K562 (cell line): ENCODE data around the gene IMMP2L. TPM values are rescaled to one million over a fixed set of nuclear protein-coding genes. Genes with fewer than 3 reads are reported as not detected.

ENCODE experiments used
- ATAC-seq: fragments of 200-7000 bp; cut with Tn5 transposase; 3 replicates; pipeline ENCODE4 v1.9.1; 2020; ENCODE audit warnings: moderate library complexity
- BruUV-seq: library from RNA; stranded (reverse); fragments of 400-500 nt; replicated peaks from 2 replicates; lab custom pipeline; 2021; lab: Mats Ljungman, UMichigan
- CTCF ChIA-PET: fragments of 300-600 bp; formaldehyde crosslinking; extraction: SDS; loops from one replicate; lab custom pipeline; 2021; ENCODE audit warnings: low intra/inter-chr PET ratio; lab: Yijun Ruan, JAX
- POLR2A ChIA-PET: fragments of 300-600, 350-650 bp; sonication (Branson Sonifier 250); formaldehyde crosslinking; extraction: SDS; loops from one replicate; lab custom pipeline; 2021; ENCODE audit warnings: antibody characterized with exemption, inconsistent platforms; lab: Yijun Ruan, JAX
- DNase-seq, 4 experiments: peaks; one replicate each; pipeline versions ENCODE4 v3.0.0 to v3.0.0-alpha.2; 2011 to 2018; ENCODE audit warnings: low spot score in 3 of 4, mixed read lengths in 3 of 4; ENCODE audit errors: extremely low read depth in 1 of 4
- FAIRE-seq: peaks from 2 replicates; lab custom pipeline; 2011; peaks lifted over from hg19 to GRCh38; lab: Jason Lieb, UNC
- H2AFZ ChIP-seq: 2 replicates; pipeline ENCODE4 v1.6.0; 2011; ENCODE audit warnings: low read depth, low read length, control low read depth, inconsistent platforms
- H3K27ac ChIP-seq: fragments of 200-600 bp; 3 replicates; pipeline ENCODE4 v1.8.0; 2011; ENCODE audit warnings: low read depth, mild to moderate bottlenecking, control low read depth, inconsistent platforms, low read length, moderate library complexity, mixed read lengths; ENCODE audit errors: extremely low read depth
- H3K27me3 ChIP-seq, 2 experiments: fragments of 300-600 bp in 1 of 2; 2 replicates in 1 of 2; 3 replicates in 1 of 2; pipeline versions ENCODE4 v1.6.0 to v1.8.0; 2011; ENCODE audit warnings: inconsistent platforms in 2 of 2, low read length in 2 of 2, mild to moderate bottlenecking in 1 of 2, mixed read lengths in 1 of 2, moderate library complexity in 1 of 2; ENCODE audit not compliant: control insufficient read depth in 2 of 2, insufficient read depth in 2 of 2
- H3K36me3 ChIP-seq: fragments of 300-600 bp; 3 replicates; pipeline ENCODE4 v1.8.0; 2011; ENCODE audit warnings: mild to moderate bottlenecking, low read length, inconsistent platforms; ENCODE audit not compliant: control insufficient read depth, insufficient read depth
- H3K4me1 ChIP-seq, 2 experiments: fragments of 200-600 bp in 1 of 2; replicated peaks in 1 of 2; 2 replicates in 1 of 2; 3 replicates in 1 of 2; pipeline versions ENCODE4 v1.5.1 to v1.8.0; 2011; ENCODE audit warnings: inconsistent platforms in 2 of 2, low read length in 2 of 2, mild to moderate bottlenecking in 1 of 2, mixed read lengths in 1 of 2, moderate library complexity in 1 of 2; ENCODE audit not compliant: control insufficient read depth in 2 of 2, insufficient read depth in 2 of 2
- H3K4me2 ChIP-seq: 2 replicates; pipeline ENCODE4 v1.6.1; 2011; ENCODE audit warnings: low read length, control low read depth, inconsistent platforms, mixed read lengths; ENCODE audit not compliant: insufficient read depth
- H3K4me3 ChIP-seq: fragments of 200-600 bp; sonication (generic), shearing (Covaris generic); 2 replicates; pipeline ENCODE4 v1.5.1; 2016; ENCODE audit warnings: control low read depth, inconsistent platforms
- H3K79me2 ChIP-seq: fragments of 200-600 bp; 3 replicates; pipeline ENCODE4 v1.8.0; 2011; ENCODE audit warnings: low read length, inconsistent platforms; ENCODE audit not compliant: control insufficient read depth, insufficient read depth
- H3K9ac ChIP-seq, 2 experiments: 2 replicates each; pipeline versions ENCODE4 v1.6.0 to v1.6.1; 2011; ENCODE audit warnings: low read depth in 2 of 2, low read length in 2 of 2, control low read depth in 1 of 2, inconsistent platforms in 1 of 2, mild to moderate bottlenecking in 1 of 2, mixed read lengths in 1 of 2; ENCODE audit not compliant: insufficient read depth in 1 of 2
- H3K9me1 ChIP-seq: one replicate; pipeline ENCODE4 v1.6.0; 2011; ENCODE audit warnings: inconsistent platforms, mild to moderate bottlenecking, low read length, moderate library complexity; ENCODE audit not compliant: control insufficient read depth, insufficient read depth
- H3K9me3 ChIP-seq: replicated peaks from 2 replicates; pipeline ENCODE4 v1.5.1; 2011; ENCODE audit warnings: low read depth, low read length, inconsistent platforms; ENCODE audit not compliant: control insufficient read depth, insufficient read depth
- H4K20me1 ChIP-seq: replicated peaks from 2 replicates; pipeline ENCODE4 v1.6.1; 2011; ENCODE audit warnings: low read length, inconsistent platforms, mixed read lengths; ENCODE audit not compliant: control insufficient read depth, insufficient read depth
- CREM ChIP-seq: IDR thresholded peaks from 2 replicates; pipeline ENCODE4 v1.6.1; 2014; ENCODE audit warnings: antibody characterized with exemption, low read depth
- GABPA ChIP-seq: fragments of 200-800 bp; sonication (Bioruptor generic); conservative IDR thresholded peaks from 2 replicates; pipeline ENCODE4 v1.6.1; 2016; ENCODE audit warnings: low read depth, missing genetic modification characterization, missing compliant biosample characterization
- GATAD2B ChIP-seq: fragments of 450-650 bp; IDR thresholded peaks from 2 replicates; pipeline ENCODE4 v1.6.1; 2017; ENCODE audit warnings: mild to moderate bottlenecking, borderline replicate concordance
- MEIS2 ChIP-seq: fragments of 450-650 bp; IDR thresholded peaks from 2 replicates; pipeline ENCODE4 v1.6.1; 2014; ENCODE audit warnings: mild to moderate bottlenecking; ENCODE audit not compliant: partially characterized antibody
- PBX2 ChIP-seq, 2 experiments: IDR thresholded peaks in 1 of 2; conservative IDR thresholded peaks in 1 of 2; 2 replicates each; pipeline ENCODE4 v1.6.1; 2016; ENCODE audit warnings: low read depth in 2 of 2, mild to moderate bottlenecking in 1 of 2, missing compliant biosample characterization in 1 of 2, missing genetic modification characterization in 1 of 2, moderate library complexity in 1 of 2
- POLR2A ChIP-seq: fragments of 450-650 bp; conservative IDR thresholded peaks from 2 replicates; pipeline ENCODE4 v1.6.1; 2016
- RREB1 ChIP-seq: fragments of 250-450 bp; sonication (Bioruptor Pico); IDR thresholded peaks from 2 replicates; pipeline ENCODE4 v1.4.0; 2020
- WGBS: fragments of 100-300 bp; shearing (Covaris generic); methylation state at CpG from one replicate; pipeline ENCODE4 v1.1.6; 2016; ENCODE audit warnings: low coverage, mixed read lengths; ENCODE audit not compliant: insufficient coverage; ENCODE audit errors: missing lambda C conversion rate; 5-methylcytosine and 5-hydroxymethylcytosine counted together
- in situ Hi-C: fragments of 300-500 bp; cut with MboI; formaldehyde crosslinking; loops from 4 replicates; pipeline ENCODE4 v1.15.0; 2018; ENCODE audit warnings: inconsistent platforms, mixed read lengths
- intact Hi-C: fragments of 100-400 bp; cut with micrococcal nuclease; formaldehyde crosslinking; loops from 2 replicates; pipeline ENCODE4 v1.14.2; 2022
- polyA plus RNA-seq, 8 experiments: library from polyadenylated mRNA; depleted of rRNA in 4 of 8; stranded (reverse) in 5 of 8; unstranded in 3 of 8; fragments of >200 nt; fragmentation: Nextera tagmentation in 2 of 8; fragmentation: Illumina TruSeq in 1 of 8; extraction: Ambion mirVana in 2 of 8; extraction: Trizol in 1 of 8; gene quantifications; 2 replicates each; pipeline versions ENCODE4 v1.2.1 to v1.2.3, GENCODE V29; 2011 to 2014; ENCODE audit warnings: inconsistent platforms in 1 of 8, missing spikeins in 1 of 8
- total RNA-seq, 7 experiments: library from RNA; depleted of rRNA in 6 of 7; stranded (reverse); fragments of >200 nt in 6 of 7; fragmentation: Illumina TruSeq in 2 of 7; extraction: Trizol in 2 of 7; gene quantifications; 2 replicates each; pipeline versions ENCODE4 v1.2.1 to v1.2.3, GENCODE V29; 2011 to 2021; ENCODE audit warnings: low replicate concordance in 1 of 7

IMMP2L gene
- total and polyA plus RNA-seq, 9 of the 15 experiments (the other 6 are each of a cell fraction or from before 2014, with no cell fraction given) = 29.7 to 116 (median 53.0) TPM

- FAIRE-seq (no peak), ATAC-seq (peak; percentile 67), DNase-seq (peak in 1 of 4 experiments; percentile 40)
- ChIA-PET POLR2A (interaction anchor here (1.0 to 1.6 kb wide), 5 partner anchors 8 to 72 kb away, joined by 3 to 5 read pairs (median 3); no protein-coding TSS in a partner anchor), CTCF (no interaction called here)
- no peak overlapping the region for H3K9ac ChIP-seq
- no peaks in the 10 kb centered on the region for H3K79me2 ChIP-seq
- peak overlapping the region; percentile 40; the same call in 1 of the 3 replicates for H3K27ac ChIP-seq
- no peak overlapping the region for H3K4me2 ChIP-seq
- no peak overlapping the region for H3K4me3 ChIP-seq
- 50% methylated on average over 2 of the region's 2 CpGs for WGBS
- no peaks in the 10 kb centered on the region for H3K9me1 ChIP-seq
- no peaks in the 10 kb centered on the region for H3K36me3 ChIP-seq
- H4K20me1 ChIP-seq = no peaks in the 10 kb centered on the region
- intact Hi-C loops = no loop called here
- H2AFZ ChIP-seq = peak overlapping the region; percentile 13; the same call in 1 of the 2 replicates
- no peaks in the 10 kb centered on the region for H3K27me3 ChIP-seq
- in situ Hi-C loops = no loop called here
- no peaks in the 10 kb centered on the region for H3K9me3 ChIP-seq
- no peaks in the 10 kb centered on the region; a peak in 2 of 5 replicates for H3K4me1 ChIP-seq
- no peak for TF ChIP-seq GATAD2B
- TF ChIP-seq PBX2 (CRISPR knock-in tag; IDR thresholded peaks at IDR 0.05; ENCODE audit: low read depth) = no peak
- TF ChIP-seq PBX2 (tag; conservative IDR thresholded peaks at IDR 0.05; ENCODE audit: low read depth) = peak; percentile 59
- peak; percentile 20; the same call in 1 of the 2 replicates for TF ChIP-seq CREM
- peak; percentile 29; the same call in 1 of the 2 replicates for TF ChIP-seq GABPA
- peak; percentile 42 for TF ChIP-seq MEIS2
- TF ChIP-seq RREB1 (CRISPR knock-in tag) = no peak
- TF ChIP-seq POLR2A = no peak
- BruUV-seq = no TSS peak
These were observed 424.1 kb downstream of the IMMP2L start for GRCh38 chr7:111138193-111138569.
